Prostate gland (tissue), 2 donors: ENCODE data around the gene FAM8A1.

Experiments
- POLR2A ChIP-seq: fragments of 450-650 bp; IDR thresholded peaks from one replicate; pipeline ENCODE4 v1.6.1; 2016; ENCODE audit warnings: antibody characterized with exemption, mild to moderate bottlenecking
- TF ChIP-seq, protein P1 (sequence below), 4 experiments: fragments of 200-600 bp in 2 of 4; fragments of 450-650 bp in 2 of 4; sonication (generic) in 2 of 4; IDR thresholded peaks; 1 replicate in 3 of 4; 2 replicates in 1 of 4; pipeline ENCODE4 v1.5.1; 2016 to 2019; ENCODE audit warnings: antibody characterized with exemption in 4 of 4, mild to moderate bottlenecking in 2 of 4, moderate library complexity in 2 of 4

DNA sequence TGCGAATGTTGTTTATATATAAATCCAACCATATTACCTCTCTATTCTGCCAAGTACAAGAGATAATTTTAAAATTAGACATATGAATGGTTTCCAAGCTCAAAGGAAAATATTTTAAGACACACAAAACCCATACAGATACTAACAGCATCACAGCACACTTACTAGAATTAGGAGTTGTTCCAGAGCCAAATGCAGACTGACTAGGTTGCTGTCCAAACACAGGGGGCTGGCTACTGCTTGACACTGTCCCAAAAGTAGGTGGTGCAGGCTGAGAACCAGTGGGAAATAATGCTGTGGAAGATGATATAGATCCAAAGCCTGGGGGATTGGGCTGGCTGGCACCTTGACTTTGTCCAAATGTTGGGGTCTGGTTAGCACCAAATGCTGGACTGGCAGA, 24.3 kb downstream of the FAM8A1 start:
- TF ChIP-seq, protein P1, sequence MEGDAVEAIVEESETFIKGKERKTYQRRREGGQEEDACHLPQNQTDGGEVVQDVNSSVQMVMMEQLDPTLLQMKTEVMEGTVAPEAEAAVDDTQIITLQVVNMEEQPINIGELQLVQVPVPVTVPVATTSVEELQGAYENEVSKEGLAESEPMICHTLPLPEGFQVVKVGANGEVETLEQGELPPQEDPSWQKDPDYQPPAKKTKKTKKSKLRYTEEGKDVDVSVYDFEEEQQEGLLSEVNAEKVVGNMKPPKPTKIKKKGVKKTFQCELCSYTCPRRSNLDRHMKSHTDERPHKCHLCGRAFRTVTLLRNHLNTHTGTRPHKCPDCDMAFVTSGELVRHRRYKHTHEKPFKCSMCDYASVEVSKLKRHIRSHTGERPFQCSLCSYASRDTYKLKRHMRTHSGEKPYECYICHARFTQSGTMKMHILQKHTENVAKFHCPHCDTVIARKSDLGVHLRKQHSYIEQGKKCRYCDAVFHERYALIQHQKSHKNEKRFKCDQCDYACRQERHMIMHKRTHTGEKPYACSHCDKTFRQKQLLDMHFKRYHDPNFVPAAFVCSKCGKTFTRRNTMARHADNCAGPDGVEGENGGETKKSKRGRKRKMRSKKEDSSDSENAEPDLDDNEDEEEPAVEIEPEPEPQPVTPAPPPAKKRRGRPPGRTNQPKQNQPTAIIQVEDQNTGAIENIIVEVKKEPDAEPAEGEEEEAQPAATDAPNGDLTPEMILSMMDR (IDR thresholded peaks at IDR 0.05): no peak
- TF ChIP-seq POLR2A: no peak
